KOPT-K1 (cell line): Measurements from ENCODE around the gene GLG1.

Experiments used
- H3K27ac ChIP-seq: fragments of 200-600 bp; sonication (generic); 2 replicates; pipeline ENCODE4 v1.5.1; 2016; ENCODE audit warnings: antibody characterized with exemption, mild to moderate bottlenecking, low read depth, low read length; ENCODE audit not compliant: poor library complexity, severe bottlenecking
- H3K36me3 ChIP-seq: fragments of 200-600 bp; sonication (generic); 2 replicates; pipeline ENCODE4 v1.5.1; 2017; ENCODE audit warnings: antibody characterized with exemption, mild to moderate bottlenecking, low read length, moderate library complexity; ENCODE audit not compliant: insufficient read depth
- H3K9me3 ChIP-seq: fragments of 200-600 bp; sonication (generic); 2 replicates; pipeline ENCODE4 v1.5.1; 2017; ENCODE audit warnings: antibody characterized with exemption, low read length, mild to moderate bottlenecking; ENCODE audit not compliant: insufficient read depth, poor library complexity, severe bottlenecking

GLG1 gene

GRCh38 chr16:74625500-74626350, 18.8 kb upstream of the GLG1 start:
- Histone ChIP-seq H3K9me3 (no peaks in the 10 kb centered on the region), H3K27ac (no peak overlapping the region), H3K36me3 (peaks cover 100% of the 10 kb centered on the region)

DNA sequence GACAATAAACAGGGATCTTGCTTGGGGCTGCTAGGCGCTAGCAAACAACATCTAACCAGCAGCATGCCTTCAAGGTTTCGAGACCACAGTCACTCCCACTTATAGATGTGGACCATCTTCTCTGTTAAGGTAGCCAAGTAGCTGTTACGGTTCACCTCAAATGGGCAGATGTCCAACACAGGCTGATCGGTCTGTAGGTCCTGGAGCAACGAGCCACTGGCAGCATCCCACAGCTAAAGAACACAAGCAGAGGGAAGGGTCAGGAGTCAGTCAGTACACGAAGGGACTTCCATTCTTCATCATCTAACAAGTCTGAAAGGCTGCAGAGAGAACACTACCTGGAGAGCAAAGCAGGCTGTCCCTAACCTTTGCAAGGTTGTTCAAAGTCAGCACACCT, 16.9 kb upstream of the GLG1 start:
- Histone ChIP-seq H3K9me3 (no peaks in the 10 kb centered on the region), H3K27ac (no peak overlapping the region), H3K36me3 (peaks cover 98% of the 10 kb centered on the region)

GRCh38 chr16:74623214-74623838, 16.4 kb upstream of the GLG1 start:
- Histone ChIP-seq H3K27ac (no peak overlapping the region), H3K9me3 (no peaks in the 10 kb centered on the region), H3K36me3 (peaks cover 97% of the 10 kb centered on the region)

GRCh38 chr16:74622005-74622404, 15.1 kb upstream of the GLG1 start:
- peaks cover 97% of the 10 kb centered on the region for H3K36me3 ChIP-seq
- no peaks in the 10 kb centered on the region for H3K9me3 ChIP-seq
- H3K27ac ChIP-seq = no peak overlapping the region

GRCh38 chr16:74617206-74617788, 10.4 kb upstream of the GLG1 start:
- no peaks in the 10 kb centered on the region for H3K9me3 ChIP-seq
- H3K36me3 ChIP-seq = peaks cover 80% of the 10 kb centered on the region
- no peak overlapping the region for H3K27ac ChIP-seq

DNA sequence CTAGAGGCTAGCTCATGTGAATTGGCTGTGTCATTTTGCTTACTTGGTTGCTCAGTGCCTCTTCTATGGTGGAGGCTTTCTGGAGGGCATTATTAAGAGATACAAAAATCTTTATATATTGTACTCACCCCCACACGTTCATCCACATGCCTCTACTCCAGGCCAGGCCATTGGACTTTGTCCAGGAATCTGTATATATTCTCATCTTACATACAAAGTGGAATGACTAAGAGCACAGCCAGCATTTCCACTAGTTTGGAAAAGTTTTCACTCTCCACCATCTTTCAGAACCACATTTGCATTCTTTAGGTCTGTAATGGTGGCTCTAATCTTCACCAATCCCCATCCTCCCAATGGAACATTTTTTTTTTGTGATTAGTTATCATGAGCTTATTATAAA, 4.8 kb upstream of the GLG1 start:
- Histone ChIP-seq H3K27ac (no peak overlapping the region), H3K9me3 (no peaks in the 10 kb centered on the region), H3K36me3 (peaks cover 28% of the 10 kb centered on the region)

- H3K9me3 ChIP-seq = no peaks in the 10 kb centered on the region
- no peak overlapping the region for H3K27ac ChIP-seq
- peaks cover 4% of the 10 kb centered on the region; the same call in 1 of the 2 replicates for H3K36me3 ChIP-seq
These were observed 2.0 kb upstream of the GLG1 start for GRCh38 chr16:74608944-74609343.

- no peak overlapping the region for H3K27ac ChIP-seq
- H3K36me3 ChIP-seq = no peaks in the 10 kb centered on the region
- no peaks in the 10 kb centered on the region for H3K9me3 ChIP-seq
These were observed 1.5 kb upstream of the GLG1 start for GRCh38 chr16:74608381-74608780.

DNA sequence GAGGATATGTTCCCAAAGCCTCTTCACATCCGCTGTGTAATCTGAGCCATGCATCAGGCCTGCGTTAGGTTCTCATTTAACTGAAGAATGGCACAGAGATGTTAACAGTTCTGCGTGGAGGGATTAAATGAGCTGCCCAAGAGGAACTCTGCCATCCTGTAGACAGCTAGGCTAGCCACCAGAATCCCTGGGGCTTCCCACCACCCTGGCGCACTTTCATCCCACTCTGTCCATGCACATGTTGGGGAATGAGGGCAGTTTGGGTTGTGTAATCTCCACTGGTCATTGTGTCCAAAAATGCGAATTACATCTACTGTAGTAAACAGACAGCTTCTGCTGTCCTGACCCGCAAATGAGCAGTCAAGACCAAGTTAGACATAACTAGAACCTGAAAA, 1.0 kb upstream of the GLG1 start:
- Histone ChIP-seq H3K9me3 (no peaks in the 10 kb centered on the region), H3K36me3 (no peaks in the 10 kb centered on the region), H3K27ac (no peak overlapping the region)

GRCh38 chr16:74607310-74607961, 522 bp upstream of the GLG1 start:
- H3K9me3 ChIP-seq = no peaks in the 10 kb centered on the region
- no peaks in the 10 kb centered on the region for H3K36me3 ChIP-seq
- peak overlapping the region; percentile 66 for H3K27ac ChIP-seq

- H3K9me3 ChIP-seq = no peaks in the 10 kb centered on the region
- H3K27ac ChIP-seq = peak overlapping the region; percentile 66
- no peaks in the 10 kb centered on the region for H3K36me3 ChIP-seq
These were observed 981 bp downstream of the GLG1 start for GRCh38 chr16:74605746-74606520.

GRCh38 chr16:74605332-74605731, 1.6 kb downstream of the GLG1 start:
- H3K36me3 ChIP-seq = no peaks in the 10 kb centered on the region
- H3K27ac ChIP-seq = no peak overlapping the region
- no peaks in the 10 kb centered on the region for H3K9me3 ChIP-seq

GRCh38 chr16:74603848-74604247, 3.1 kb downstream of the GLG1 start:
- Histone ChIP-seq H3K27ac (no peak overlapping the region), H3K36me3 (no peaks in the 10 kb centered on the region), H3K9me3 (no peaks in the 10 kb centered on the region)

DNA sequence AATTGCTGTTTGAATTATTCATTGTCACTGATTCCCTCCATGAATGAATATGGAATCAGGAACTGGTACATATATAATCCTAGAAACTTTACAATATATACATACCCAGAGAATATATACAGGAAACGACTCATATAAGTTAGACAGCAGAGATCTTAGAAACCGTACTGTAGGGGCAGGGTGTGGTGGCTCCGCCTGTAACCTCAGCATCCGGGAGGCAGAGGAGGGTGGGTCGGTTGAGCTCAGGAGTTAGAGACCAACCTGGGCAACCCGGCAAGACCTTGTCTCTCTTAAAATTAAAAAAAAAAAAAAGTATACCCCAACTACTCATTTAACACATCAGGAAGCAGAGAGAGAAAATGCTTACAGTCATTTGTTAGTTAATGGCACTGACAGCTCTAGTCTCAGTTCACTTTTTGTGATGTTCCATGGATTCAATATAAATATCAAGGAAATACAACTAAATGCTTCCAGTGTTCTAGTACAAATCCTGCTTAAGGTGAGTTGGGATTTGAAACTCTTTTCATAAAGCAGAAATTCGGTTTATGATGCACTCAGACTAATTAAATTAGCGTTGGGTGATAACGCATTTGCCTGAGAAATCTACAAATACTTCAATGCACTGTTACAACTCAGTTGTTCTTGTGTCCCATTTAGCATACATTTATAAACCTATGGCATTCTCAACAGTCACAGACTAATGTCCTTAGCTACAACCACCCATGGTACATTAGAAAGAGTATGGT, 5.6 kb downstream of the GLG1 start:
- no peaks in the 10 kb centered on the region for H3K9me3 ChIP-seq
- H3K27ac ChIP-seq = peak overlapping the region; percentile 23
- H3K36me3 ChIP-seq = peaks cover 9% of the 10 kb centered on the region
